ENCODE results near the gene RAB29.

GRCh38 chr1:205824180-205824579 is 48.9 kb upstream of the RAB29 start:
- no peak for TF ChIP-seq CTCF (conservative IDR thresholded peaks at IDR 0.05; ENCODE audit: low read depth, low read length)
- no peak for TF ChIP-seq EZH2 (IDR thresholded peaks at IDR 0.05; ENCODE audit: borderline replicate concordance, low read depth, low read length, poor library complexity, severe bottlenecking)

Measured in A673 (cell line).